IMR-90 (cell line): Measurements from ENCODE around the gene XCR1. TPM values are rescaled to one million over a fixed set of nuclear protein-coding genes. Genes with fewer than 3 reads are reported as not detected.

Experiments
- ATAC-seq: fragments of 200-7000 bp; cut with Tn5 transposase; 2 replicates; pipeline ENCODE4 v1.9.1; 2020; ENCODE audit warnings: low read depth, mild to moderate bottlenecking, moderate library complexity
- BruUV-seq: library from RNA; stranded (reverse); fragments of 400-500 nt; replicated peaks from 2 replicates; lab custom pipeline; 2021; lab: Mats Ljungman, UMichigan
- CTCF ChIA-PET: fragments of 300-600 bp; formaldehyde crosslinking; extraction: SDS; loops from one replicate; lab custom pipeline; 2021; ENCODE audit warnings: antibody characterized with exemption; lab: Yijun Ruan, JAX
- POLR2A ChIA-PET: fragments of 300-600 bp; sonication (Branson Sonifier 250); formaldehyde crosslinking; loops from one replicate; lab custom pipeline; 2022; ENCODE audit warnings: antibody characterized with exemption; ENCODE audit not compliant: unreplicated experiment; lab: Charles Lee
- DNase-seq: peaks from one replicate; pipeline ENCODE4 v3.0.0; 2013
- H2AFZ ChIP-seq: replicated peaks from 2 replicates; pipeline ENCODE3; 2013; ENCODE audit warnings: low read length, mild to moderate bottlenecking; ENCODE audit not compliant: poor library complexity
- H2AK5ac ChIP-seq: 2 replicates; pipeline ENCODE4 v1.6.1; 2013; ENCODE audit warnings: low read depth, low read length, inconsistent platforms
- H2AK9ac ChIP-seq: replicated peaks from 2 replicates; pipeline ENCODE3; 2013; ENCODE audit warnings: mild to moderate bottlenecking, low read depth, low read length, moderate library complexity; ENCODE audit not compliant: poor library complexity
- H2BK120ac ChIP-seq: 2 replicates; pipeline ENCODE4 v1.6.1; 2013; ENCODE audit warnings: low read depth, low read length, inconsistent platforms
- H2BK15ac ChIP-seq: 3 replicates; pipeline ENCODE4 v1.6.1; 2013; ENCODE audit warnings: low read depth, low read length, inconsistent platforms
- H2BK20ac ChIP-seq: 2 replicates; pipeline ENCODE4 v1.6.1; 2013; ENCODE audit warnings: low read depth, mild to moderate bottlenecking, inconsistent platforms, low read length, moderate library complexity
- H2BK5ac ChIP-seq: 2 replicates; pipeline ENCODE4 v1.6.1; 2013; ENCODE audit warnings: mild to moderate bottlenecking, low read depth, low read length, inconsistent platforms; ENCODE audit not compliant: poor library complexity, severe bottlenecking
- H3K14ac ChIP-seq: replicated peaks from 2 replicates; pipeline ENCODE4 v1.6.1; 2013; ENCODE audit warnings: low read depth, low read length, inconsistent platforms
- H3K18ac ChIP-seq: 2 replicates; pipeline ENCODE4 v1.6.1; 2013; ENCODE audit warnings: low read depth, low read length, control low read depth
- H3K23ac ChIP-seq: 2 replicates; pipeline ENCODE4 v1.6.1; 2013; ENCODE audit warnings: low read depth, low read length, inconsistent platforms
- H3K27ac ChIP-seq: 2 replicates; pipeline ENCODE4 v1.5.1; 2013; ENCODE audit warnings: mild to moderate bottlenecking, control low read depth, low read length; ENCODE audit not compliant: insufficient read depth
- H3K27me3 ChIP-seq: 2 replicates; pipeline ENCODE4 v1.6.1; 2013; ENCODE audit warnings: low read length; ENCODE audit not compliant: control insufficient read depth, insufficient read depth
- H3K36me3 ChIP-seq: 2 replicates; pipeline ENCODE4 v1.6.1; 2013; ENCODE audit warnings: low read length, mixed read lengths; ENCODE audit not compliant: control insufficient read depth, insufficient read depth
- H3K4ac ChIP-seq: 2 replicates; pipeline ENCODE4 v1.6.1; 2013; ENCODE audit warnings: low read depth, low read length, inconsistent platforms
- H3K4me1 ChIP-seq: 2 replicates; pipeline ENCODE4 v1.6.1; 2013; ENCODE audit warnings: low read length, mixed read lengths; ENCODE audit not compliant: control insufficient read depth, insufficient read depth
- H3K4me2 ChIP-seq: 2 replicates; pipeline ENCODE4 v1.6.1; 2013; ENCODE audit warnings: low read depth, mild to moderate bottlenecking, control low read depth, low read length, moderate library complexity
- H3K4me3 ChIP-seq: 2 replicates; pipeline ENCODE4 v1.5.1; 2013; ENCODE audit warnings: low read depth, mild to moderate bottlenecking, control low read depth, low read length, moderate library complexity; ENCODE audit not compliant: insufficient read depth
- H3K56ac ChIP-seq: 2 replicates; pipeline ENCODE4 v1.6.1; 2013; ENCODE audit warnings: low read length, inconsistent platforms; ENCODE audit not compliant: insufficient read depth; ENCODE audit errors: extremely low read depth
- H3K79me1 ChIP-seq, 2 experiments: 2 replicates each; pipeline ENCODE4 v1.6.1; 2013; ENCODE audit warnings: low read length in 2 of 2, inconsistent platforms in 1 of 2, low read depth in 1 of 2
- H3K9ac ChIP-seq: 2 replicates; pipeline ENCODE4 v1.6.1; 2013; ENCODE audit warnings: low read depth, low read length, control low read depth
- H3K9me1 ChIP-seq: 2 replicates; pipeline ENCODE4 v1.6.1; 2013; ENCODE audit warnings: low read length, inconsistent platforms; ENCODE audit not compliant: insufficient read depth
- H3K9me3 ChIP-seq: 2 replicates; pipeline ENCODE4 v1.6.1; 2013; ENCODE audit warnings: low read length; ENCODE audit not compliant: control insufficient read depth, insufficient read depth
- H4K20me1 ChIP-seq: 2 replicates; pipeline ENCODE4 v1.6.1; 2013; ENCODE audit warnings: low read length, inconsistent platforms; ENCODE audit not compliant: insufficient read depth
- H4K5ac ChIP-seq: 2 replicates; pipeline ENCODE4 v1.6.1; 2013; ENCODE audit warnings: mild to moderate bottlenecking, low read depth, low read length, control low read depth
- H4K8ac ChIP-seq, 2 experiments: 2 replicates each; pipeline ENCODE4 v1.6.1; 2013; ENCODE audit warnings: low read depth in 2 of 2, low read length in 2 of 2, control low read depth in 1 of 2, inconsistent platforms in 1 of 2
- H4K91ac ChIP-seq: 2 replicates; pipeline ENCODE4 v1.6.1; 2013; ENCODE audit warnings: low read depth, low read length, inconsistent platforms; ENCODE audit not compliant: insufficient read depth
- BHLHE40 ChIP-seq: fragments of 150-350 bp; IDR thresholded peaks from 2 replicates; pipeline ENCODE4 v1.6.1; 2016; ENCODE audit warnings: mild to moderate bottlenecking, low read depth, low read length
- CHD1 ChIP-seq: IDR thresholded peaks from 2 replicates; pipeline ENCODE4 v1.6.1; 2012; ENCODE audit warnings: low read depth, low read length, improper control_type of control experiment
- MAFK ChIP-seq: IDR thresholded peaks from 2 replicates; pipeline ENCODE4 v1.6.1; 2012; ENCODE audit warnings: low read depth, low read length, improper control_type of control experiment
- MXI1 ChIP-seq: IDR thresholded peaks from 2 replicates; pipeline ENCODE4 v1.6.1; 2012; ENCODE audit warnings: low read depth, mild to moderate bottlenecking, low read length, moderate library complexity, borderline replicate concordance
- WGBS, 2 experiments: methylation state at CpG; one replicate each; pipeline versions ENCODE4 v1.1.5 to v1.1.7; 2013; ENCODE audit warnings: missing lambda C conversion rate in 2 of 2; ENCODE audit not compliant: insufficient read length in 1 of 2; ENCODE audit errors: extremely low coverage in 2 of 2; 5-methylcytosine and 5-hydroxymethylcytosine counted together
- dilution Hi-C: fragments of 300-500 bp; cut with HindIII; formaldehyde crosslinking; loops from one replicate; pipeline ENCODE4 v1.14.3; 2018; ENCODE audit warnings: low sequenced_read_pairs; ENCODE audit not compliant: unreplicated experiment
- in situ Hi-C: fragments of 300-500 bp; cut with MboI; formaldehyde crosslinking; loops from 3 replicates; pipeline ENCODE4 v1.14.3; 2019; ENCODE audit warnings: low sequenced_read_pairs, inconsistent platforms, mixed read lengths
- intact Hi-C: fragments of 100-400 bp; cut with micrococcal nuclease; formaldehyde crosslinking; loops from 2 replicates; pipeline ENCODE4 v1.10.0; 2022
- polyA plus RNA-seq, 3 experiments: library from polyadenylated mRNA; depleted of rRNA; stranded (reverse); fragments of >200 nt; gene quantifications; 2 replicates each; pipeline ENCODE4 v1.2.3, GENCODE V29; 2012; ENCODE audit warnings: low replicate concordance in 1 of 3
- total RNA-seq: library from RNA; depleted of rRNA; stranded (reverse); fragments of >200 nt; gene quantifications from 2 replicates; pipeline ENCODE4 v1.2.3, GENCODE V29; 2012

XCR1 gene
- total and polyA plus RNA-seq, 2 of the 4 experiments (the other 2 are of a cell fraction): not detected

DNA sequence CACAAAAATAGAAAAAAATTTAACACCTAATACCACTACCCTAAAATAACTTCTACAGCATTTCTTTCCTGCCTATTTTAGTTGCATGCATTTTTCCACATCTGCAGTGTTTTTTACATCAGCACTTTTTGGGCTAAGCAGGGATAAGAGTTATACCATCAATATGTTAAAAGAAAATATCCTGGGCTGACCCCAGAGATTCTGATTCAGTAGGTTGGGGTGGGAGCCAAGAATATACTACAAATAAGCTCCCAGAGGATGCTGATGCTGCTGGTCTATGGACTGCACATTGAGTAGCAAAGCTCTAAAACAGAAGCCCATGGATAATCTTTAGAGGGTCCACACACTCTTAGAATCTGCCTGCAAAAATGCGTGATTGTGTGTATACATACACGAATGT, 46.5 kb downstream of the XCR1 start:
- H4K91ac ChIP-seq: no peak overlapping the region
- H3K4me3 ChIP-seq: no peak overlapping the region
- ATAC-seq (peak; percentile 36), DNase-seq (peak; percentile 72)
- H2AK9ac ChIP-seq: no peak overlapping the region
- no peak overlapping the region for H3K23ac ChIP-seq
- intact Hi-C loops (no loop called here), in situ Hi-C loops (no loop called here), dilution Hi-C loops (no loop called here)
- no peak overlapping the region for H2AK5ac ChIP-seq
- no peak overlapping the region for H3K4ac ChIP-seq
- no peaks in the 10 kb centered on the region for H3K27me3 ChIP-seq
- H2BK5ac ChIP-seq: no peak overlapping the region
- ChIA-PET CTCF (interaction anchor here (0.6 kb wide), 1 partner anchor 94 kb away, joined by 3 read pairs; no protein-coding TSS in a partner anchor), POLR2A (interaction anchor here (0.8 kb wide), 1 partner anchor 8 kb away, joined by 3 read pairs; no protein-coding TSS in a partner anchor)
- H2BK20ac ChIP-seq: no peak overlapping the region
- H2BK120ac ChIP-seq: no peak overlapping the region
- H3K4me2 ChIP-seq: no peak overlapping the region
- no peak overlapping the region for H3K14ac ChIP-seq
- H3K9me3 ChIP-seq: no peaks in the 10 kb centered on the region
- H3K36me3 ChIP-seq: peaks cover 24% of the 10 kb centered on the region
- H2BK15ac ChIP-seq: no peak overlapping the region
- TF ChIP-seq MAFK (no peak), CHD1 (no peak), MXI1 (no peak), BHLHE40 (no peak)
- H3K9me1 ChIP-seq: peaks cover 24% of the 10 kb centered on the region
- H3K79me1 ChIP-seq: peaks cover 10 to 28% of the 10 kb centered on the region in 2 experiments; a peak in 3 of 4 replicates
- H2AFZ ChIP-seq: no peak overlapping the region
- no CpG with 5 or more reads among the region's 2 CpGs for WGBS, 2 experiments
- H3K27ac ChIP-seq: no peak overlapping the region
- H3K18ac ChIP-seq: no peak overlapping the region
- no peak overlapping the region for H3K56ac ChIP-seq
- BruUV-seq: no TSS peak
- H3K4me1 ChIP-seq: peaks cover 21% of the 10 kb centered on the region
- H3K9ac ChIP-seq: no peak overlapping the region
- no peak overlapping the region for H4K5ac ChIP-seq
- no peak overlapping the region for H4K8ac ChIP-seq
- H4K20me1 ChIP-seq: peaks cover 6% of the 10 kb centered on the region
